Endothelial cell of umbilical vein (primary cell): Measurements from ENCODE around the gene GNB5. TPM values are rescaled to one million over a fixed set of nuclear protein-coding genes. Genes with fewer than 3 reads are reported as not detected.

ENCODE experiments used
- BruUV-seq: library from RNA; stranded (reverse); fragments of 400-500 nt; replicated peaks from 2 replicates; lab custom pipeline; 2021; lab: Mats Ljungman, UMichigan
- CTCF ChIA-PET: fragments of 300-600, 350-600 bp; sonication (Branson Sonifier 250); formaldehyde crosslinking; loops from one replicate; lab custom pipeline; 2021; ENCODE audit warnings: antibody characterized with exemption, inconsistent platforms; lab: Charles Lee
- POLR2A ChIA-PET: fragments of 300-600, 350-600 bp; sonication (Branson Sonifier 250); formaldehyde crosslinking; loops from one replicate; lab custom pipeline; 2021; ENCODE audit warnings: antibody characterized with exemption, inconsistent platforms; lab: Charles Lee
- DNase-seq: peaks from one replicate; pipeline ENCODE4 v3.0.0-alpha.2; 2011; ENCODE audit warnings: low read depth, low spot score
- FAIRE-seq: peaks from 2 replicates; lab custom pipeline; 2011; peaks lifted over from hg19 to GRCh38; lab: Jason Lieb, UNC
- H2AFZ ChIP-seq: 2 replicates; pipeline ENCODE4 v1.6.0; 2012; ENCODE audit warnings: low read depth, low read length, control low read depth, inconsistent platforms
- H3K27ac ChIP-seq: 2 replicates; pipeline ENCODE4 v1.5.1; 2011; ENCODE audit warnings: low read depth, mild to moderate bottlenecking, control low read depth, low read length, moderate library complexity; ENCODE audit not compliant: insufficient read depth
- H3K27me3 ChIP-seq, 2 experiments: 2 replicates each; pipeline versions ENCODE4 v1.6.0 to v1.6.1; 2011; ENCODE audit warnings: low read length in 2 of 2, mixed read lengths in 1 of 2; ENCODE audit not compliant: control insufficient read depth in 2 of 2, insufficient read depth in 2 of 2
- H3K36me3 ChIP-seq, 2 experiments: 2 replicates in 1 of 2; 3 replicates in 1 of 2; pipeline ENCODE4 v1.5.1; 2011; ENCODE audit warnings: low read length in 2 of 2, mild to moderate bottlenecking in 1 of 2, moderate library complexity in 1 of 2; ENCODE audit not compliant: control insufficient read depth in 2 of 2, insufficient read depth in 2 of 2; ENCODE audit errors: extremely low read depth in 1 of 2
- H3K4me1 ChIP-seq: 3 replicates; pipeline ENCODE4 v1.5.1; 2011; ENCODE audit warnings: mild to moderate bottlenecking, low read length; ENCODE audit not compliant: control insufficient read depth, insufficient read depth; ENCODE audit errors: extremely low read depth
- H3K4me2 ChIP-seq: 2 replicates; pipeline ENCODE4 v1.6.1; 2011; ENCODE audit warnings: low read length, control low read depth, mixed read lengths; ENCODE audit not compliant: insufficient read depth
- H3K4me3 ChIP-seq, 3 experiments: fragments of 200-600 bp in 1 of 3; sonication (generic), shearing (Covaris generic) in 1 of 3; replicated peaks in 1 of 3; 2 replicates each; pipeline ENCODE4 v1.5.1; 2011 to 2016; ENCODE audit warnings: control low read depth in 3 of 3, low read length in 3 of 3, mild to moderate bottlenecking in 2 of 3, inconsistent platforms in 1 of 3, low read depth in 1 of 3, moderate library complexity in 1 of 3; ENCODE audit not compliant: insufficient read depth in 1 of 3
- H3K79me2 ChIP-seq: 2 replicates; pipeline ENCODE4 v1.6.0; 2012; ENCODE audit warnings: low read length, inconsistent platforms; ENCODE audit not compliant: control insufficient read depth, insufficient read depth
- H3K9ac ChIP-seq: replicated peaks from 2 replicates; pipeline ENCODE3; 2011; ENCODE audit warnings: low read length, control low read depth; ENCODE audit not compliant: insufficient read depth; ENCODE audit errors: extremely low read depth
- H3K9me1 ChIP-seq: replicated peaks from 3 replicates; pipeline ENCODE4 v1.6.0; 2011; ENCODE audit warnings: mild to moderate bottlenecking, low read length; ENCODE audit not compliant: control insufficient read depth, insufficient read depth; ENCODE audit errors: extremely low read depth
- H3K9me3 ChIP-seq: replicated peaks from 2 replicates; pipeline ENCODE4 v1.5.1; 2012; ENCODE audit warnings: low read length, inconsistent platforms; ENCODE audit not compliant: control insufficient read depth, insufficient read depth
- H4K20me1 ChIP-seq: replicated peaks from 2 replicates; pipeline ENCODE3; 2011; ENCODE audit warnings: mild to moderate bottlenecking, low read length; ENCODE audit not compliant: control insufficient read depth, insufficient read depth; ENCODE audit errors: extremely low read depth
- EZH2 ChIP-seq: IDR thresholded peaks from 2 replicates; pipeline ENCODE4 v1.6.1; 2012; ENCODE audit warnings: borderline replicate concordance, low read depth, mild to moderate bottlenecking, moderate library complexity, low read length, inconsistent platforms; ENCODE audit not compliant: severe bottlenecking
- FOS ChIP-seq: IDR thresholded peaks from 2 replicates; pipeline ENCODE4 v1.6.1; 2011; ENCODE audit warnings: mild to moderate bottlenecking, low read length, moderate library complexity, borderline replicate concordance; ENCODE audit not compliant: insufficient read depth
- GATA2 ChIP-seq: IDR thresholded peaks from 2 replicates; pipeline ENCODE4 v1.7.0; 2011; ENCODE audit warnings: low read depth, mild to moderate bottlenecking, moderate library complexity, mixed read lengths, low read length; ENCODE audit not compliant: insufficient read length, insufficient read depth
- JUN ChIP-seq: IDR thresholded peaks from 2 replicates; pipeline ENCODE4 v1.6.1; 2011; ENCODE audit warnings: borderline replicate concordance, low read depth; ENCODE audit not compliant: insufficient read length, insufficient read depth
- MYC ChIP-seq: IDR thresholded peaks from one replicate; pipeline ENCODE4 v1.6.1; 2011; ENCODE audit warnings: mild to moderate bottlenecking, low read depth, low read length
- POLR2A ChIP-seq: IDR thresholded peaks from 2 replicates; pipeline ENCODE4 v1.6.1; 2012; ENCODE audit warnings: low read depth, mild to moderate bottlenecking, control low read depth, low read length
- POLR2AphosphoS5 ChIP-seq: IDR thresholded peaks from 2 replicates; pipeline ENCODE4 v1.6.1; 2012; ENCODE audit warnings: low read depth, mild to moderate bottlenecking, control low read depth, low read length, moderate library complexity; ENCODE audit not compliant: insufficient read depth
- dilution Hi-C: fragments of 300-500 bp; cut with MboI; formaldehyde crosslinking; loops from one replicate; pipeline ENCODE4 v1.15.0; 2019; ENCODE audit warnings: low sequenced_read_pairs; ENCODE audit not compliant: extremely low pct_ligation_motif_present
- intact Hi-C: fragments of 100-400 bp; cut with micrococcal nuclease; formaldehyde crosslinking; loops from one replicate; pipeline ENCODE4 v1.10.0; 2022
- polyA plus RNA-seq, 4 experiments: library from polyadenylated mRNA; depleted of rRNA in 3 of 4; stranded (reverse) in 3 of 4; unstranded in 1 of 4; fragments of >200 nt; gene quantifications; 2 replicates each; pipeline versions ENCODE4 v1.2.1 to v1.2.3, GENCODE V29; 2011 to 2012; ENCODE audit warnings: missing spikeins in 1 of 4
- total RNA-seq: library from RNA; stranded (reverse); gene quantifications from 2 replicates; pipeline ENCODE4 v1.2.3, GENCODE V29; 2021
- TF ChIP-seq, protein P1 (sequence below), 2 donors: IDR thresholded peaks; 1 replicate in 1 of 2; 2 replicates in 1 of 2; pipeline ENCODE4 v1.5.1; 2011; ENCODE audit warnings: low read length in 2 of 2, mild to moderate bottlenecking in 2 of 2, moderate library complexity in 2 of 2, control low read depth in 1 of 2, inconsistent platforms in 1 of 2, low read depth in 1 of 2; ENCODE audit not compliant: insufficient read depth in 1 of 2; ENCODE audit errors: extremely low read depth in 1 of 2
- TF ChIP-seq, protein P2 (sequence below): IDR thresholded peaks from 2 replicates; pipeline ENCODE4 v1.6.1; 2011; ENCODE audit not compliant: insufficient read depth, insufficient read length

The GNB5 gene
- total and polyA plus RNA-seq, 2 donors (not counting 3 experiments of a cell fraction or from before 2014, with no cell fraction given): 15.6 to 16.8 TPM

DNA sequence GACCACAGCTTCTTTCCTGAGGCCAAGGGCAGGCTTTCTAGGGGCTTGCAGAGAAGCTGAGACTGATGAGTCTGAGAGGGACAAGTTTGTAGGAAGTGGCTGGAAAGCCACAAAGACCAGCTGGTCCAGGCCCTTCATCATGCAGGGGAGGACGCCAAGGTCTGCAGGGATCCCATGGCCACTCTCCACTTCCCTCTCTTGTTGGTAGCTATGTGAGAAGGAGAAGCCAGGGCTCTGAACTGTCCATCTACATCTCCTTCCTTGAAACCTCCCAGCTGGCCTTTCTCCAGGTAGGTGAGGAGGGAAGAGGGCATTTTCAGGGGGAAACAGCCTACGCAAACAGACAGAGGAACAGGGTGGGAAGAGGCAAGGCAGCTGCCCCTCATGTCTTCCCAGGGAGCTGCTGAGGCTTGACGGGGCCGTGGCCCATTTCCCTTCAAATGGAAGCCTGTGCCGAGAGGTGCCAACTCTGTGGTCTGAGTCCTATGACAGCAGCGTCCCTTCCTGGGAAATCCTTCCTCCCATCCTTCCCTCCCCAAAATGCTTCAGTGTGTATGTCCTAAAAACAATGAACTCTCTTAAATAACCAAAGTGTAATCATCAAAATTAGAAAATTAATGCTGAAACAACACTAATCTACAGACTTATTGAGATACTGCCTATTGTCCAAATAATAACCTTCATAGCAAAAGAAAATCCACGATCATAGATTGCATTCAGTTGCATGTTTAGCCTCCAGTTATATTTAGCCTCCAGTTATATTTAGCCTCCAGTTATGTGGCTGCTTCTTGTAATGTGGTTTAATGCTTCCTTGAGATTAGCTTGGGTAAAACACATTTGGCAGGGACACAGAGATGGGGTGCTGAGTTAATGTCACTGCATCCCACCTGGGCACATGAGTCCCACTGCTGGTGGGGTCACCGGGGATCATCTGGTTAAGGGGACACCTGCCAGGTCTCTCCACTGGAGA is 36.0 kb downstream of the GNB5 start:
- intact Hi-C loops (no loop called here), dilution Hi-C loops (no loop called here)
- H3K4me1 ChIP-seq: no peaks in the 10 kb centered on the region
- no peak overlapping the region for H2AFZ ChIP-seq
- no peaks in the 10 kb centered on the region for H3K9me3 ChIP-seq
- POLR2A ChIA-PET: interaction anchor here (0.6 kb wide), 1 partner anchor 9 kb away, joined by 4 read pairs; no protein-coding TSS in a partner anchor
- H3K9ac ChIP-seq: no peak overlapping the region
- no TSS peak for BruUV-seq
- no peaks in the 10 kb centered on the region for H3K79me2 ChIP-seq
- H3K36me3 ChIP-seq: peaks cover 0 to 1% of the 10 kb centered on the region in 2 experiments
- H3K9me1 ChIP-seq: no peaks in the 10 kb centered on the region
- no peak for DNase-seq
- H3K27me3 ChIP-seq: no peaks in the 10 kb centered on the region
- no peak for FAIRE-seq
- H3K4me2 ChIP-seq: no peak overlapping the region
- CTCF ChIA-PET: interaction anchor here (1.2 to 2.0 kb wide), 2 partner anchors 29 to 53 kb away, joined by 5 to 6 read pairs; no protein-coding TSS in a partner anchor
- no peak overlapping the region for H3K4me3 ChIP-seq
- no peak overlapping the region for H3K27ac ChIP-seq
- no peaks in the 10 kb centered on the region for H4K20me1 ChIP-seq
- TF ChIP-seq, protein P1, sequence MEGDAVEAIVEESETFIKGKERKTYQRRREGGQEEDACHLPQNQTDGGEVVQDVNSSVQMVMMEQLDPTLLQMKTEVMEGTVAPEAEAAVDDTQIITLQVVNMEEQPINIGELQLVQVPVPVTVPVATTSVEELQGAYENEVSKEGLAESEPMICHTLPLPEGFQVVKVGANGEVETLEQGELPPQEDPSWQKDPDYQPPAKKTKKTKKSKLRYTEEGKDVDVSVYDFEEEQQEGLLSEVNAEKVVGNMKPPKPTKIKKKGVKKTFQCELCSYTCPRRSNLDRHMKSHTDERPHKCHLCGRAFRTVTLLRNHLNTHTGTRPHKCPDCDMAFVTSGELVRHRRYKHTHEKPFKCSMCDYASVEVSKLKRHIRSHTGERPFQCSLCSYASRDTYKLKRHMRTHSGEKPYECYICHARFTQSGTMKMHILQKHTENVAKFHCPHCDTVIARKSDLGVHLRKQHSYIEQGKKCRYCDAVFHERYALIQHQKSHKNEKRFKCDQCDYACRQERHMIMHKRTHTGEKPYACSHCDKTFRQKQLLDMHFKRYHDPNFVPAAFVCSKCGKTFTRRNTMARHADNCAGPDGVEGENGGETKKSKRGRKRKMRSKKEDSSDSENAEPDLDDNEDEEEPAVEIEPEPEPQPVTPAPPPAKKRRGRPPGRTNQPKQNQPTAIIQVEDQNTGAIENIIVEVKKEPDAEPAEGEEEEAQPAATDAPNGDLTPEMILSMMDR (IDR thresholded peaks at IDR 0.05; ENCODE audit: extremely low read depth in 1 of 2, insufficient read depth in 1 of 2, low read depth in 1 of 2, low read length in 2 of 2): no peak
- TF ChIP-seq MYC (no peak), FOS (no peak), GATA2 (no peak), EZH2 (no peak), JUN (no peak), POLR2AphosphoS5 (no peak), POLR2A (no peak)
- TF ChIP-seq, protein P2, sequence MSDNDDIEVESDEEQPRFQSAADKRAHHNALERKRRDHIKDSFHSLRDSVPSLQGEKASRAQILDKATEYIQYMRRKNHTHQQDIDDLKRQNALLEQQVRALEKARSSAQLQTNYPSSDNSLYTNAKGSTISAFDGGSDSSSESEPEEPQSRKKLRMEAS: no peak
